ENCODE measurements around the gene RBM19.

The RBM19 gene

DNA sequence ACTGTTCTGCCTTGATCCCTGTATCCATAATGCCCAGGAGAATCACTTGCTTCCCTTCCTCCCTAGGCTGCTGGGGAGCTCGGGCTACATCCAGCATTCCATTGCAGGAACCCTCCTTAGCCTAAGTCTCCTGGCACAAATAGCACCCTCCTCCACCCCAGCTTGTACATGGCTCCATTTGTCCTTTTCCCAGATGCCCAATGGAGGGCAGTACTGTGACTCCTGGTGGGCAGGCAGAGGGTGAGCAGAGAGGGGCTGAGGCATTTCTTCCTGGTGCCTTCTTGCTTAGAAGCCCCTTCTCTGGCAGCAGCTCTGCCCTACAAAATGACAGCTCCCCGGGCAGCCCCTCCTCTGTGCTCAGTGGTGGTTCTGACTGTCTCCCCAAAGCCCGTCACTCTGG lies 86.5 kb downstream of the RBM19 start:
- no peak for DNase-seq

DNA sequence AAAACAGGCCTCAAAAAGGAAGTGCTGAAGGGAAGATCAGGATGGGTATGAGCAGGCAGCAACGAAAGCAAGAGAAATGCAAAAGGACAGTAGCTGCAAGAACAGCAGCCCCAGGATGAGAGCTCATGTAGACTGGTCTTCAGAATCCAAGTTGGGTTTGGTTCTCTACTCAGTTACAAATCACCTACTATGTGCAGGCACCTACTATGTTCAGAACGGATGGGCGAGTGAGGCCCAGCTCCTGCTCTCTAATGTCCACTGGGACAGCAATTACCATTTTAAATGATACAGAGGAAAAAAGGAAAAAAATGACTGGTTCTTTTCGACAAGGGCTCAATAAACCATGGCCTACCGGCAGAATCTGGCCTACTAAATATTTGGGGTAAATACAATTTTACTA lies 88.5 kb downstream of the RBM19 start:
- no peak for DNase-seq

- no peak for DNase-seq
Observed at GRCh38 chr12:113876160-113876559, 90.0 kb downstream of the RBM19 start.

DNA sequence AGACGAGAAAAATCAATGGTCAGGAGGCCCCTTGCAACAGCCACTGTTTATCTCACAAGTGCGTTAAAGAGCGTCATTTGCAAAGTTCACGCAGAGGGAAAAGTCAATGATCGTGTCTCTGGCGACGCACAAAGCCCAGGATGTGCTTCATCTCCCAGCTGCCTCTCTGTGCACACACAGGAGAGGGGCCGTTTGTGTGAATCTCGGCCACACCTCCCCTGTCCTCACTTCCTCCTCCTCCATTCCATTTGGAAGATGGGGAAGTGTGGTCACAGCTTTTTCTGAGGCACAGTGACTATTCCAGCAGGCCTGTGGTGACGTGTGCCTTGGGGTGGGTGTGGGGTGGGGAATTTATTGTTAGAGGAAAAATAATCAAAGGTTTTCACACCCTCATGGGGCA lies 90.4 kb downstream of the RBM19 start:
- DNase-seq = peak; percentile 20

- DNase-seq = no peak
Observed at GRCh38 chr12:113874999-113875561, 91.0 kb downstream of the RBM19 start.

DNA sequence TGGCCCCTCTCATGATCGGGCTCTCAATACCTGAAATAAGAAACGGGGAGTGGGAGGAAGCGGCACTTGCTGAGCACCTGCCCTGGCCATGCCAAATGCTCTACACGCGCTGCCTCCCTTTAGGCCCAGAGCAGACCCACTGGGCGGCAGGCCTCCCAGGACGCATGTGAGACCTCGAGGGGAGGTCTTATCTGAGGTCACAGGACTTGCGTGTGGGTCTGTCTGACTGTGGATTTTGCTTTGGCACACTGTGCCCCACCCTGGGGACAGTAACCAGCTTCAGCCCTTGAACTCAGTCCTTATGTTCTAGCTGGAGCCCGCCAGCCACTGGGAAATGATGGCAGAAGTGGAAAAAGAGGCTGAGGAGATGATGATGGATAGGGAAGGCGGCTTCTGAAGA lies 91.8 kb downstream of the RBM19 start:
- DNase-seq = no peak

DNA sequence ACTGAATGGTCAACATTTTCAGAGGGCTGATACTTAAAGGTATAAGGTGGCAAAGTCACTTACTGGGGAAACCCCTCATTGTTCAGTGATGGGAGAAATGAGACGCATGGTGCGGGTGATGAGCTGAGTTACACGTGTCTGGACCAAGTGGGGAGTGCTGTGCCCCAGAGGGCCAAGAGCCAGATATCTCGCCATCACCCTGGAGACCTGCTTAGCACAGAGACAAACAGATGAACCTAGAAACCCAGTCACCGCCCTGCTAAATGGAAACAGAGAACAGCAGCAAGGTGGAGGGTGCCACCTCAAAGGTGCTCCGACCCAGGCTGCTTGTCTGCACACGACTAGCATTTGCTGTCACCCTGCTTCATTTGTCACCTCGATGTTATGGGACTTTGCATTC lies 92.4 kb downstream of the RBM19 start:
- DNase-seq = no peak

DNA sequence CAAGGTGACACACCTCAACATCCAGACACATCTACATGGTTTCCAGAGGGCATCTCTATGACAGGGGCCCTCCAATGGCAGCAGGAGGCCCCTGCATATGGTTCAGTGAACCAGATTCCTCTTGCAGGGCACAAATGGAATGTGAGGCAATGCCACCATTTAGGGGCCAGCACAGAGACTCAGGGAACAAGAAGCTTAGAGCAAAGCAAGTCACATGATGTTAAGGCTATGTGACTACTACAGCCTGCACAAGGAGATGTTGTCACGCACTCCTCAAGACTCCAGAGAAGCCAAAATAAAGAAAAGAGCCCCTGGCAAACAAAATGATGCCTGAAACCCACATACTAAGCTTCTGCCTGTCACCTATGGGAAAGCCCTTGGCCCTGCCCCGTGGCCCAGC lies 95.2 kb downstream of the RBM19 start:
- no peak for DNase-seq

- no peak for DNase-seq
Observed at GRCh38 chr12:113870035-113870434, 96.1 kb downstream of the RBM19 start.

DNA sequence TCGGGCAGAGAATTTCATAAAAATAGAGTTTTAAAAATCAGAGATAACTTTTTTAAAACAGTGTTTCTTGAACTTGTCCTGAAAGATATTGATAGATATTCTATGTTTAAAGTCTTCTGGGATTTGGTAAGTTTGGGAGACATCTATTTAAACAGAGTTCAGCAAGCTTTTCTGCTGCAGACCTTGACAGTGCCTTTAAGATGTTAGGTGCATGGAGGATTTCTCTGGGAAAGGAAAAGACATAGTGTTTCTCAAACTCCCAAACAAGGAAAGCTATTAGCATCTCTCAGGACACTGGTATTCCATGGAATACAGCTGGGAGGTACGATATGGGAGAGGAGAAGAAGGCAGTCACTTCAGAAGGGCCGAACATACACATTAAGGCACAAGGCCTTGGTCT lies 97.8 kb downstream of the RBM19 start:
- no peak for DNase-seq

GRCh38 chr12:113867258-113867657 lies 98.9 kb downstream of the RBM19 start:
- no peak for DNase-seq

DNA sequence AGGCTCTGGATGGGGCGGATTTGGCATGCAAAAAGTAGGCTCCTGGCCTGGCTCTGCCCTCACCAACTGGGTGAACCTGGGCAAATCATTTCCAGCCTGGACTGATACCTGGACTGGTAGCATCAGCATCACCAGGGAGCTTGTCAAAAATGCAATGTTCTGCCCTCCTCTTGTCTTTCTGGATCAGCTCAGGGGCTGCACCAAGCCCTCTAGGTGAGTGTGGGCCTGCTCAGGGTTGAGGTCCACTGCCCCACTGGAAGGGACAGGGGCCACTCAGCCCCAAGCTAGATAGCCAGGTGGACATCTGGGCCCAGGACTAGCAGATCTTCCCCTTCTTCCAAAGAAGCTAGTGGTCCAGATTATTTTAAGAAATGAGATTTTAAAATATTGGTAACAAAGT lies 99.6 kb downstream of the RBM19 start:
- DNase-seq = no peak

GRCh38 chr12:113863455-113863845 lies 102.7 kb downstream of the RBM19 start:
- no peak for DNase-seq

- DNase-seq = peak; percentile 35
Observed at GRCh38 chr12:113862590-113863454, 103.3 kb downstream of the RBM19 start.

DNA sequence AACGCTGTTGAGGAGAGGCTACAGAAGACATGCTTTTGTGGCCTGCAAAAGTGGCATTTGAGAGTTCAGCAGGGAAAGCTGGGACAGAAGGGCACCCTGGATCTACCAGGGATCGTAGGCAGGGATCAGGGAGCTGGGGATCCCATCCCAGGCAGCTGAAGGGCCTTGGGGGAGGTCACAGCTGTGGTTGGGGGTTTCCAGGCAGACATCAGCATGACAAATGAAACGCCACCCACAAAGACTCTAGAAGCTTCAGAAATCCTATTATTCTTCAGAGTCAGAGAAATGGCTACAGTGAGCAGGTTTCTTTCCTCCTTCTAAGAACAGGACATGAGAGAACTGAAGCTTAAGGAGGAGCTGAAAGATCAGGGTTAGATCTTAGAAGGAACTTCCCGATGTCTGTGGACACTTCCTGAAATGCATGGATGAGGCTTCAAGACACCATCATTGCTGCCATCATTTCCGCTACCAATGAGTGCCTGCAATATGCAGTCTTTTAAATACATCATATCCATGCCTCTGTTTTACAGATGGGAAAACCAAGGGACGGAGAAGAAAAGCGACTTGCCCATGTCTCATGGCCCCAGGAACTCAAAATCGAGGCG lies 104.3 kb downstream of the RBM19 start:
- DNase-seq = no peak

- DNase-seq = no peak
Observed at GRCh38 chr12:113860950-113861349, 105.2 kb downstream of the RBM19 start.

- peak; percentile 39 for DNase-seq
Observed at GRCh38 chr12:113860059-113860820, 105.9 kb downstream of the RBM19 start.

GRCh38 chr12:113858841-113859386 lies 107.2 kb downstream of the RBM19 start:
- no peak for DNase-seq

GRCh38 chr12:113857371-113857770 lies 108.8 kb downstream of the RBM19 start:
- DNase-seq = no peak

DNA sequence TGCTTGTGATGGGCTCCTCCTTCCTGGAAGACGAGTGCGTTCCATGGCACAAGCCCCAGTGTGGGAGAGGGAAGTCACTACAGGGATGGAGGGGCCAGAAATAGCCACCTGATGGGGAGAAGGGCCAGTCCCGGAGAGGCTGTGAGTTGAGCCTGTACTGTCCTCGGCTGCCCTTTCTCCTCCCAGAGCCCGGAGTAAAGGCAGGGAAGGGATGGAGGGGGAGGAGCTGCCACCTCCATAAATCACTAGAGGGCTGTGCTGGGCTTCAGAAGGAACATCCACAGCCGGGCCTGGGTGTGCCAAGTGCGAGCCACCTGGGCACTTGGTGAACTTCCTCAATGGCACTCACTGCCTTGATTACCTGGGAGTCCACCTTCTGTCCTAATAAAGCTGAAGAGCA lies 110.1 kb downstream of the RBM19 start:
- no peak for DNase-seq

DNA sequence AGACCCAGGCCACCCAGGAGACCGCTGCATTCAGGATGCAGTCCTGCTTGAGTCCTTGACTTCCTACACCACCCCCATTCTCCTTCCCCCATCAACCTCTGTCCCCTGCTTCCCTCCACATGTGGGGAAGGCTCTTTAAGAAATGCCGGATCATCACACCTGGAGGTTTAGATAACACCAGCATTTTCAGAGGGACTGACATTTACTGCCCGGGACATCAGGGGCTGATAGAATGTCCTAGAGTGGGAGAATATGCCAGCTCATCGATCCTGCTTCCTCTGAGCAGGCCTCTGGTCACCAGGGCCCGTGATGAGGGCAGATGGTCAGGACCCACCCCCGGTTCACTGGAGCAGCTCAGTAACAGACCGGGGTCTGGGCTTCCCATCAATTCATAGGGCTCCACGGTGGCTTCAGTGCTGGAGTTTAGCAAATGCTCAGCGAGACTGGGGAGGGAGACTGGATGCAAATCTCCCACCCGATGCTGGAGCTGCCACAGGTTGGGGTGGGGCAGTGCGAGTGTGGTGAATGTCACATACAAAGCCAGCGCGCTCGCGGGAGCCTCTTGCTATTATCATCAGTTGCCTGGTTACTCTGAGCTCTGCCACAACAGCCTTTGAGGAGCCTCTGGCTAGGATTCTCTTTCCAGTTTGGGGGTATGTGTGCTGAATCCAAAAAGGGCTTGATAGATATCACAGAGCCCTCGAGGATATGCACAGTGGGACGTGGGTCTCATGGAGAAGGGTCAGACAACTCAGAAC lies 111.6 kb downstream of the RBM19 start:
- DNase-seq = peak; percentile 49

DNA sequence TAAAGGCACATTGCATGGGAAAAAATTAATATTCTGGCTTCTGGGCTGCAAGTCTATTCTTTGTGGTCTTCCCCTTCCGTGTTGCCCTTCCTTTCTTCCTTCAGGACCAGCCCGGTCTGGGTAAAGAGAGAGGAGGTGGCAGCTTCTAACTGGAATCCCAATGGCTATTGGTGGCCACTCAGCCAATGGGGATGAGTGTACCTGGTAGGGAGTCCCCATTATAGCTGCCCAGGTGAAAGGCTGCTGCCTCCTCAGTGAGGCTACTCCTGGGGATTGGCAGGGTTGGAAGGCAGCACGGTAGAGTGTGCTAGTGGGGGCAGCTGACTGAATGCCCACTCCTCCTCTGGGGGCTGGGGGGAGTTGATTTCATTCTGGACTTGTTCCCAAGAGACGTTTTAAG lies 112.6 kb downstream of the RBM19 start:
- DNase-seq = no peak

All from NCI-H1436 treated with DMSO at 0.1 percent for 48 hours (cell line).